Kidney capillary endothelial cell (primary cell): ENCODE results near the gene MACO1.
"Not testable (repeated sequence)": the region's sequence is repeated elsewhere in the genome, so short reads cannot be mapped to it uniquely, and the experiment has no call there.

ENCODE experiments used
- DNase-seq: peaks from one replicate; pipeline ENCODE4 v3.0.0-alpha.2; 2018; ENCODE audit warnings: low spot score

Gene MACO1

GRCh38 chr1:25425098-25426085 lies 5.3 kb upstream of the MACO1 start:
- no peak for DNase-seq

GRCh38 chr1:25427696-25428095 lies 3.0 kb upstream of the MACO1 start:
- no peak for DNase-seq

- no peak for DNase-seq
Measured at GRCh38 chr1:25428475-25429166, 2.1 kb upstream of the MACO1 start.

- DNase-seq: no peak
Measured at GRCh38 chr1:25430967-25431881, 527 bp downstream of the MACO1 start.

- no peak for DNase-seq
Measured at GRCh38 chr1:25431955-25432719, 1.4 kb downstream of the MACO1 start.

- no peak for DNase-seq
Measured at GRCh38 chr1:25432749-25433388, 2.2 kb downstream of the MACO1 start.

- no peak for DNase-seq
Measured at GRCh38 chr1:25433389-25434186, 2.9 kb downstream of the MACO1 start.

- no peak for DNase-seq
Measured at GRCh38 chr1:25435397-25436108, 4.9 kb downstream of the MACO1 start.

GRCh38 chr1:25437672-25438071 lies 7.0 kb downstream of the MACO1 start:
- no peak for DNase-seq

- DNase-seq: no peak
Measured at GRCh38 chr1:25439287-25439686, 8.6 kb downstream of the MACO1 start.

- DNase-seq: peak; percentile 65
Measured at GRCh38 chr1:25442178-25442577, 11.5 kb downstream of the MACO1 start.

GRCh38 chr1:25443030-25443699 lies 12.5 kb downstream of the MACO1 start:
- no peak for DNase-seq

- not testable (repeated sequence) for DNase-seq
Measured at GRCh38 chr1:25444604-25445003, 13.9 kb downstream of the MACO1 start.

- no peak for DNase-seq
Measured at GRCh38 chr1:25445993-25446538, 15.4 kb downstream of the MACO1 start.

GRCh38 chr1:25447547-25447946 lies 16.9 kb downstream of the MACO1 start:
- DNase-seq: no peak

GRCh38 chr1:25450891-25451290 lies 20.2 kb downstream of the MACO1 start:
- no peak for DNase-seq

GRCh38 chr1:25451908-25452307 lies 21.2 kb downstream of the MACO1 start:
- DNase-seq: no peak

- DNase-seq: no peak
Measured at GRCh38 chr1:25456502-25456901, 25.8 kb downstream of the MACO1 start.
